GM13976 (cell line): Measurements from ENCODE around the gene F2RL3.
"Not testable (repeated sequence)": the region's sequence is repeated elsewhere in the genome, so short reads cannot be mapped to it uniquely, and the experiment has no call there.

Experiments used
- DNase-seq: peaks from one replicate; pipeline ENCODE4 v3.0.0; 2012; ENCODE audit warnings: low spot score
- CTCF ChIP-seq: IDR thresholded peaks from 2 replicates; pipeline ENCODE4 v1.5.1; 2012; ENCODE audit warnings: borderline replicate concordance, mild to moderate bottlenecking; ENCODE audit not compliant: insufficient read depth; ENCODE audit errors: extremely low read depth, missing control alignments, control extremely low read depth
- in situ Hi-C: fragments of 300-500 bp; cut with MboI; formaldehyde crosslinking; loops from one replicate; pipeline ENCODE4 v1.12.0; 2022; ENCODE audit warnings: low sequenced_read_pairs, mixed read lengths, inconsistent platforms; ENCODE audit not compliant: unreplicated experiment

F2RL3 gene

GRCh38 chr19:16873594-16873993 lies 15.2 kb upstream of the F2RL3 start:
- no peak for TF ChIP-seq CTCF
- no peak for DNase-seq
- in situ Hi-C loops: no loop called here

- TF ChIP-seq CTCF: no peak
- no peak for DNase-seq
- in situ Hi-C loops: no loop called here
These were observed 14.4 kb upstream of the F2RL3 start for GRCh38 chr19:16874250-16874977.

- DNase-seq: not testable (repeated sequence)
These were observed 13.9 kb upstream of the F2RL3 start for GRCh38 chr19:16874978-16875299.

GRCh38 chr19:16875584-16876555 lies 12.9 kb upstream of the F2RL3 start:
- DNase-seq: no peak
- in situ Hi-C loops: no loop called here
- TF ChIP-seq CTCF: no peak

More at GRCh38 chr19:16874978-16875299, 13.9 kb upstream of the F2RL3 start:
- in situ Hi-C loops: not testable (repeated sequence)

GRCh38 chr19:16876904-16877361 lies 11.9 kb upstream of the F2RL3 start:
- no peak for DNase-seq
- no peak for TF ChIP-seq CTCF
- in situ Hi-C loops: no loop called here

GRCh38 chr19:16877581-16877980 lies 11.2 kb upstream of the F2RL3 start:
- in situ Hi-C loops: no loop called here
- TF ChIP-seq CTCF: no peak
- no peak for DNase-seq
